ENCODE results near the gene BTBD19.

DNA sequence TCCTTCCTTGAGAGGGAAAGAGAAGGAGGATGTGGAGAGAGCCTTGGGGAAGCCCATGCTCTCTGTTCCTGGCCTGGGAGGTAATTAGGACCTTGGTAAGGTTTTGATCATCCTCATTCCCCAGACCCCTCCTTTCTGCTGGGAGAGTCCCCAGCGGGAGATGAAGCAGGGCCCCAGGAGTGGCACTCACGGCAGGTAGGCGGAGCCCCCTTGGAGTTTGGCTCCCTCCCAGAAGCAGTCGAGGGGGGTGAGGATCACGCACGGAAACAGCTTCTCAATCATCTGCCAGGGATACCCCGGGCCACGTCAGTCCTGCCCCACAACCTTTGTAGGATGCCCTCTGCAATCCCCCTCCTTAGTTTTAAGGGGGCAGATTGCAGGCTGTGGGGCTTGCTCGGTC, 23.2 kb downstream of the BTBD19 start:
- TF ChIP-seq, protein P1, sequence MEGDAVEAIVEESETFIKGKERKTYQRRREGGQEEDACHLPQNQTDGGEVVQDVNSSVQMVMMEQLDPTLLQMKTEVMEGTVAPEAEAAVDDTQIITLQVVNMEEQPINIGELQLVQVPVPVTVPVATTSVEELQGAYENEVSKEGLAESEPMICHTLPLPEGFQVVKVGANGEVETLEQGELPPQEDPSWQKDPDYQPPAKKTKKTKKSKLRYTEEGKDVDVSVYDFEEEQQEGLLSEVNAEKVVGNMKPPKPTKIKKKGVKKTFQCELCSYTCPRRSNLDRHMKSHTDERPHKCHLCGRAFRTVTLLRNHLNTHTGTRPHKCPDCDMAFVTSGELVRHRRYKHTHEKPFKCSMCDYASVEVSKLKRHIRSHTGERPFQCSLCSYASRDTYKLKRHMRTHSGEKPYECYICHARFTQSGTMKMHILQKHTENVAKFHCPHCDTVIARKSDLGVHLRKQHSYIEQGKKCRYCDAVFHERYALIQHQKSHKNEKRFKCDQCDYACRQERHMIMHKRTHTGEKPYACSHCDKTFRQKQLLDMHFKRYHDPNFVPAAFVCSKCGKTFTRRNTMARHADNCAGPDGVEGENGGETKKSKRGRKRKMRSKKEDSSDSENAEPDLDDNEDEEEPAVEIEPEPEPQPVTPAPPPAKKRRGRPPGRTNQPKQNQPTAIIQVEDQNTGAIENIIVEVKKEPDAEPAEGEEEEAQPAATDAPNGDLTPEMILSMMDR (IDR thresholded peaks at IDR 0.05; ENCODE audit: borderline replicate concordance, extremely low read depth, low read length, poor library complexity, severe bottlenecking), result no peak
- no peak for TF ChIP-seq EZH2 (IDR thresholded peaks at IDR 0.05; ENCODE audit: borderline replicate concordance, low read depth, low read length, severe bottlenecking)
